WERI-Rb-1 (cell line): ENCODE measurements around the gene LUC7L.
"Not testable (repeated sequence)": the region's sequence is repeated elsewhere in the genome, so short reads cannot be mapped to it uniquely, and the experiment has no call there.

Source experiments
- DNase-seq: peaks from one replicate; pipeline ENCODE4 v3.0.0-alpha.2; 2020
- H3K27ac ChIP-seq: fragments of 250-450 bp; sonication (Bioruptor Pico); 2 replicates; pipeline ENCODE4 v1.5.1; 2020; ENCODE audit warnings: mild to moderate bottlenecking, moderate library complexity
- H3K27me3 ChIP-seq: fragments of 250-450 bp; sonication (Bioruptor Pico); 2 replicates; pipeline ENCODE4 v1.5.1; 2021; ENCODE audit warnings: mild to moderate bottlenecking, low read depth, moderate library complexity; ENCODE audit not compliant: insufficient read depth, severe bottlenecking
- H3K36me3 ChIP-seq: fragments of 250-450 bp; sonication (Bioruptor Pico); 2 replicates; pipeline ENCODE4 v1.5.1; 2020; ENCODE audit warnings: mild to moderate bottlenecking, moderate library complexity
- H3K4me3 ChIP-seq: 2 replicates; pipeline ENCODE4 v1.5.1; 2011; ENCODE audit warnings: low read depth, mild to moderate bottlenecking, control low read depth, low read length
- H3K9me3 ChIP-seq: fragments of 250-450 bp; sonication (Bioruptor Pico); 2 replicates; pipeline ENCODE4 v1.5.1; 2021; ENCODE audit warnings: mild to moderate bottlenecking, moderate library complexity; ENCODE audit not compliant: severe bottlenecking
- TF ChIP-seq, protein P1 (sequence below): IDR thresholded peaks from 2 replicates; pipeline ENCODE4 v1.5.1; 2011; ENCODE audit warnings: low read depth, mild to moderate bottlenecking, control low read depth, inconsistent platforms, low read length

The LUC7L gene

DNA sequence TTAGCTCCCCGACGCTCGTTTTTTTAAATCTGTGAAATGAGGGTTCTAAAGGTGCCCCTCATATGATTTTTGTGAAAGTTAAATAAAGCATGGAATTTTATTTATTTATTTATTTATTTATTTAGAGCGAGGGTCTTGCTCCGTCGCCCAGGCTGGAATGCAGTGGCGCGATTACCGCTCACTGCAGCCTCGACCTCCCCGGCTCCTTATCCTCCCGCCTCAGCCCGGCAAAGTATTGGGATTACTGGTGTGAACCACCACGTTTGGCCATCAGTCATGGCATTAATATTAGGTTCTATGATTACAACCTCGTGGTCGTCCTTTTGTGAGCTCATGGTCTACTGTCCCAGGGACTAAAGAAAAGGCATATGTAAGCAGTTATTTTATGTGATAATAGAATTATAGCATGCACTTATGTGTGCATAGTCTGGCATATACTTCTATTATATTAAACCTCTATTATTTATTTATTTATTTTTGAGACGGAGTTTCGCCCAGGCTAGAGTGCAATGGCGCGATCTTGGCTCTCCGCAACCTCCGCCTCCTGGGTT lies 557 bp upstream of the LUC7L start:
- DNase-seq, result no peak
- peak overlapping the region; percentile 65 for H3K4me3 ChIP-seq
- no peaks in the 10 kb centered on the region for H3K9me3 ChIP-seq
- no peaks in the 10 kb centered on the region for H3K27me3 ChIP-seq
- H3K27ac ChIP-seq, result peak overlapping the region; percentile 100
- peaks cover 42% of the 10 kb centered on the region for H3K36me3 ChIP-seq
- TF ChIP-seq, protein P1, sequence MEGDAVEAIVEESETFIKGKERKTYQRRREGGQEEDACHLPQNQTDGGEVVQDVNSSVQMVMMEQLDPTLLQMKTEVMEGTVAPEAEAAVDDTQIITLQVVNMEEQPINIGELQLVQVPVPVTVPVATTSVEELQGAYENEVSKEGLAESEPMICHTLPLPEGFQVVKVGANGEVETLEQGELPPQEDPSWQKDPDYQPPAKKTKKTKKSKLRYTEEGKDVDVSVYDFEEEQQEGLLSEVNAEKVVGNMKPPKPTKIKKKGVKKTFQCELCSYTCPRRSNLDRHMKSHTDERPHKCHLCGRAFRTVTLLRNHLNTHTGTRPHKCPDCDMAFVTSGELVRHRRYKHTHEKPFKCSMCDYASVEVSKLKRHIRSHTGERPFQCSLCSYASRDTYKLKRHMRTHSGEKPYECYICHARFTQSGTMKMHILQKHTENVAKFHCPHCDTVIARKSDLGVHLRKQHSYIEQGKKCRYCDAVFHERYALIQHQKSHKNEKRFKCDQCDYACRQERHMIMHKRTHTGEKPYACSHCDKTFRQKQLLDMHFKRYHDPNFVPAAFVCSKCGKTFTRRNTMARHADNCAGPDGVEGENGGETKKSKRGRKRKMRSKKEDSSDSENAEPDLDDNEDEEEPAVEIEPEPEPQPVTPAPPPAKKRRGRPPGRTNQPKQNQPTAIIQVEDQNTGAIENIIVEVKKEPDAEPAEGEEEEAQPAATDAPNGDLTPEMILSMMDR, result no peak

DNA sequence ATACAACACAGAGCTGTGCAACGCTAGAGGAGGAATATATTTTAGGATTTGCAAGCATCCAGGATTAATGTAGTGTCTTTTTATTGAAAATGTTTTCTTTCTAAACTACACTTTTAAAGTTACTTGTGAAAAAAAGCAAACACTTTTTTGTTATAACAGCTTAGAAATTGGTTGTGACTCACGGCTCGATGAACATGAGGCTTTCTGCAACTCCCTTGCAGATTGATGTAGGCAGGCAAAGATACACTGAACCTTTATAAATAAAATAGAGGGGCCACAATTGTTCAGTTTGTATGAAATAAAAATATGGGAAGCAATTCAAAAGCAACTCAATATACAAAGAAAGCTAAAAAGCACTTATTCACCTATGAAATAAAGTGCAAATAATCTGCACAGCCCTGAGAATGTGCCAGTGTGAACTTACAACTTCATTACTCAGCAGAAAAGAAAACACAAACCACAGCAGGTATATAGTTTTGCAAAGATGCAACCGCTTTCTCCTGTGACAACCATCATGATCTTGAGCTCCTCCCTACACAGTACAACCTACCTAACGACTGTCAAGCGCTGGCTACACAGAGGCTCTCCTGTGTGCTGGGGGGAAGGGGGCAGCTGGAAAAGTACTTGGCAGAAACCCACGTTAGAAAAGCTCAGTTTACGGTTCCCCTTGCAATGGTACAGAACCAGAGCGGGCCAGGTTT lies 948 bp downstream of the LUC7L start:
- TF ChIP-seq, protein P1, result no peak
- peak overlapping the region; percentile 100 for H3K27ac ChIP-seq
- peaks cover 57% of the 10 kb centered on the region for H3K36me3 ChIP-seq
- no peaks in the 10 kb centered on the region for H3K27me3 ChIP-seq
- H3K9me3 ChIP-seq, result no peaks in the 10 kb centered on the region
- peak overlapping the region; percentile 65 for H3K4me3 ChIP-seq
- peak; percentile 25 for DNase-seq

DNA sequence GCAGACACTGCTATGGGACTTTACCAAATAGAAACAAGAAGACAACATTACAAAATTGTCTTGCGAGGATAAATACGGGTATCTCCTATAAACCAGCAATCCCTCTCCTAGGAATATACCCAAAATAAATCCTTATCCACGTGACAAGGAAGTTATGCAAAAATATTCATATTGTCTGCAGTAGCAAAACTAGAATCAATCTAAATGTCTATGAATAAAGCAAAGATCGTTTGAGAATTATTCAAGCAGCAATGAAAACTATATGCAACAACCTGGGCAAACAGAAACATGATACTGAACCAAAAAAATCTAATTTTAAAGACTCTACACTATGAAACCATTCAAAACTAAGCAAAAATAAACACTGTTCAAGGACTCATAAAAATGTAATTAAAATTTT lies 9.2 kb downstream of the LUC7L start:
- no peaks in the 10 kb centered on the region for H3K9me3 ChIP-seq
- H3K27me3 ChIP-seq, result no peaks in the 10 kb centered on the region
- TF ChIP-seq, protein P1, result no peak
- no peak overlapping the region for H3K4me3 ChIP-seq
- peaks cover 94% of the 10 kb centered on the region for H3K36me3 ChIP-seq
- no peak overlapping the region for H3K27ac ChIP-seq
- no peak for DNase-seq

DNA sequence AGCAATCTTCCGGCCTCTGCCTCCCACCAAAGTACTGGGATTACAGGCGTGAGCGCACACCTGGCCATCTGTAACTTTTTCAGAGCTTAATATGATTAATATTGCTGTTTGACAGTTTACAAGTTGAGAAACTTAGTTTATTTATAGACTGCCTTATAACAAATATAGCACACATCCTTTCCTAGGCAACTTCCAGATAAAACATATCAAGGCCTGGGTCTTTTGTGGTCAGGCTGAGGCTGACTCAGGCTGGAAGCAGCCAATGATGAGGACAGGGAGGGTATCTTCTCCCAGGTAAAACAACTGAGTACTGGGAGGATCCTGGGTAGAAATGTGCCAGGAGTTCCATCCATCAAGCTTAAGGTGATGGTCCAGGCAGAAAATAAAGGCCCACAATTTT lies 16.2 kb downstream of the LUC7L start:
- Histone ChIP-seq H3K27me3 (no peaks in the 10 kb centered on the region), H3K27ac (no peak overlapping the region), H3K4me3 (no peak overlapping the region), H3K36me3 (peaks cover 96% of the 10 kb centered on the region), H3K9me3 (no peaks in the 10 kb centered on the region)
- TF ChIP-seq, protein P1, result no peak
- DNase-seq, result no peak

DNA sequence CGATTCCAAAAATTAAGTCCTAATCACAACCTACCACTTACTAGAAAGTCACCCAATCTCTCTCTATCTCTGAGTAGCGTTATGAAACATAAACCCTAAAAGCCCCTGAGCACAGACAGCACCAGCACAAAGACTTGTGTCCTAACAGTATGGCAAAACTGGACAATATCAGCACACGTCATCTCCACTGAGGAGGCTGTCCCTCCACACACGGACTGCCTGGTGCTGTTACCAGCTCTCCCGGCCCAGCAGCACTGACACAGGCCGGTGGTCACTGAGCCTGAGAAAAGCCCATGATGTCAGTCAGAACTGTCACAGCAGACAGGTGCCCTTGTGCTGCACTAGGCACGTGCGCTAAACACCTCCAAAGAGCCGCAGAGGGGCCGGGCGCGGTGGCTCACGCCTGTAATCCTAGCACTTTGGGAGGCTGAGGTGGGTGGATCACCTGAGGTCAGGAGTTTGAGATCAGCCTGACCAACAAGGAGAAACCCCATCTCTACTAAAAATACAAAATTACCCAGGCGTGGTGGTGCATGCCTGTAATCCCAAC lies 17.5 kb downstream of the LUC7L start:
- H3K27me3 ChIP-seq, H3K27ac ChIP-seq, DNase-seq, H3K4me3 ChIP-seq, H3K9me3 ChIP-seq: not testable (repeated sequence)
- H3K36me3 ChIP-seq, result peaks cover 95% of the 10 kb centered on the region

DNA sequence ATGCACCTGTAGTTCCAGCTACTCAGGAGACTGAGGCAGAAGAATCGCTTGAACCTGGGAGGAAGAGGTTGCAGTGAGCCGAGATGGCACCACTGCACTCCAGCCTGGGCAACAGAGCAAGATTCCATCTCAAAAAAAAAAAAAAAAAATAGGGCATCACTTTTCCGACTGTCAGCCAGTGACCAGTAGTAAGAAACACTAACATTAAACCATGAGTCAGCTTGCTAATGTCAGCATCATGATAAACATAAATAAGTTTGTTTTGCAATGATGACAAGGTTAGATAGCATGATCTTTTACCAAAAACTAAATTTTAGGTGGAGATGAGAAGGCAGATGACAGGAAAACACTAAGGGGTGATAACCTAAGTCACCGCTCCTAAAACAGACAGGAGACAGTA lies 19.9 kb downstream of the LUC7L start:
- H3K9me3 ChIP-seq, H3K27ac ChIP-seq, H3K27me3 ChIP-seq, DNase-seq, H3K4me3 ChIP-seq: not testable (repeated sequence)
- H3K36me3 ChIP-seq, result peaks cover 95% of the 10 kb centered on the region

DNA sequence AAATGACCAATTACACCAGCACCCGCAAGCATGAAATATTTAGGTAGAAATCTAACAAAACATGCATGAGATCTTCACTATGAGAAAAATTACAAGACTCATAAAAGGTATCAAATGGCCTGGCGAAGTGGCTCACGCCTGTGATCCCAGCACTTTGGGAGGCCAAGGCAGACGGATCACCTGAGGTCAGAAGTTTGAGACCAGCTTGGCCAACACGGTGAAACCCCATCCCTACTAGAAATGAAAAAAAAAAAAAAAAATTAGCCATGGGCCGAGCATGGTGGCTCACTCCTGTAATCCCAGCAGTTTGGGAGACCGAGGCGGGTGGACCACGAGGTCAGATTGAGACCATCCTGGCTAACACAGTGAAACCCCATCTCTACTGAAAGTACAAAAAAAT lies 25.2 kb downstream of the LUC7L start:
- H3K27ac ChIP-seq, H3K4me3 ChIP-seq, H3K9me3 ChIP-seq, H3K27me3 ChIP-seq, DNase-seq: not testable (repeated sequence)
- H3K36me3 ChIP-seq, result peaks cover 84% of the 10 kb centered on the region
